Activated CD4-positive, CD25-positive, alpha-beta regulatory T cell treated with anti-CD3 and anti-CD28 coated beads, Interleukin-2, amount 50 U/mL, for 72 hours (primary cell): Measurements from ENCODE around the gene LCN12.
A peak's percentile ranks its signal among the peaks of the same experiment; 100 is the strongest.

Experiments
- DNase-seq: peaks from one replicate; pipeline ENCODE4 v3.0.0; 2021

LCN12 gene

GRCh38 chr9:136927343-136928271 is 24.5 kb upstream of the LCN12 start:
- DNase-seq, result no peak

GRCh38 chr9:136928591-136928990 is 23.5 kb upstream of the LCN12 start:
- no peak for DNase-seq

GRCh38 chr9:136930014-136930413 is 22.1 kb upstream of the LCN12 start:
- DNase-seq, result no peak

- DNase-seq, result no peak
Measured at GRCh38 chr9:136931611-136932130, 20.4 kb upstream of the LCN12 start.

GRCh38 chr9:136934277-136934676 is 17.8 kb upstream of the LCN12 start:
- DNase-seq, result no peak

DNA sequence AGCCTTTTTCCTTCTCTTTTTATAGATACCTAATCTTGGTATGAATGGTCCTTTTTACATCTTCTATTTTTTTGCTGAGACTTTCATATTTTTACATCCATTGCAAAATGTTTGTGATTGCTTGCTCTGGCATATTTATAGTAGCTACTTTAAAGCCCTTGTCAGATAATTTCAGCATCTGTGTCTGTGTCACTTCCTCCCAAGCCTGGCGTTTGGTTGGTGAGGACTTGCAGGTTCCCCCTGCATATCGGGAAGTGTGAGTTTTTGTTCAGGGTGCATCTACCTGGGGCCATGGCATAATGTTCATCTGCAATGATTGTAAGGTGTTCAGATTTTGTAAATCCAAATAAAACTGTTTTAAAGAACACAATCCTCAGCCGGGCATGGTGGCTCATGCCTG is 16.4 kb upstream of the LCN12 start:
- DNase-seq, result no peak

DNA sequence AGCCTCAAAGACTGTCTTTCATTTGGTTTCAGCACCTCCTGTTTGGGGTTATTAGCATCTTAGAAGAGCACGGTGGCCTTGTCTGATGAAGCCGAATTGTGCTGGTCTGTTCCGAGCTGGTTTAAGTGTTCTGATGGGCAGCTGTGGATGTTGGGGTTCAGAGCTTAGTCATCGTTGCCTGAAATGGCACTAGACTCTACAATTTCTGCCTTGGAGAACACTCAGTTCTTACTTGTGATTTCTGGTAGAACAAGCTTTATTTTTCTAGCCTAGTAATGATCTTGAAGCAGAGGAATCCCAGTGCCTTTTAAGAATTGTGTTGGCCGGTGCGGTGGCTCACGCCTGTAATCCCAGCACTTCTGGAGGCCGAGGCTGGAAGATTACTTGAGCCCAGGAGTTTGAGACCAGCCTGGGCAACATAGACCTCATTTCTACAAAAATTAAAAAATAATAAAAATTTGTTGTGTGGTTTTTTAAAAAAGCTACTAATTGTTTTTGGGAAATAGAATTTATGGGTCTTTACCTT is 15.4 kb upstream of the LCN12 start:
- no peak for DNase-seq

GRCh38 chr9:136937186-136938001 is 14.7 kb upstream of the LCN12 start:
- DNase-seq, result no peak

GRCh38 chr9:136939431-136939995 is 12.6 kb upstream of the LCN12 start:
- DNase-seq, result no peak

DNA sequence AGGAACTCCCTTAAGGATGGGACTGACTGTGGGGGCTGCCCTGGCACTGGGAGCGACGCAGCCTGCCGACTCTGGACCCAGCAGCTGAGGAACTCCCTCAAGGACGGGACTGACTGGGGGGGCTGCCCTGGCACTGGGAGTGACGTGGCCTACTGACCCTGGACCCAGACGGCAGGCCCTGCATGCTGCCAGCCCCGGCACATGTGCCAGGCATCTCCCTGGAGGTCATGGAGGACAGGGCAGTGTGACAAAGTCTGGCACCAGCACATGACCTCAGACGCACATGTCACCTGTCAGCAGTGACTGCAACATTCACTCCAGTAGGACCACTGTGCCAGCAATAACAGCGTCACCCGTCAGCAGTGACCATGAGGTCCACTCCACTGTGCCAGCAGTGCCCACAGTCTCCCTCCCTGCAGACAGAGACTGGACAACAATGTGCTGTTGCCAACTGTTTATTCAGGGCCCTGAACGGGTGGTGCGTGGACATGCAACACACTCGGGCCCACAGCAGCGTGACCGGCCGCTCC is 12.0 kb upstream of the LCN12 start:
- DNase-seq, result no peak

DNA sequence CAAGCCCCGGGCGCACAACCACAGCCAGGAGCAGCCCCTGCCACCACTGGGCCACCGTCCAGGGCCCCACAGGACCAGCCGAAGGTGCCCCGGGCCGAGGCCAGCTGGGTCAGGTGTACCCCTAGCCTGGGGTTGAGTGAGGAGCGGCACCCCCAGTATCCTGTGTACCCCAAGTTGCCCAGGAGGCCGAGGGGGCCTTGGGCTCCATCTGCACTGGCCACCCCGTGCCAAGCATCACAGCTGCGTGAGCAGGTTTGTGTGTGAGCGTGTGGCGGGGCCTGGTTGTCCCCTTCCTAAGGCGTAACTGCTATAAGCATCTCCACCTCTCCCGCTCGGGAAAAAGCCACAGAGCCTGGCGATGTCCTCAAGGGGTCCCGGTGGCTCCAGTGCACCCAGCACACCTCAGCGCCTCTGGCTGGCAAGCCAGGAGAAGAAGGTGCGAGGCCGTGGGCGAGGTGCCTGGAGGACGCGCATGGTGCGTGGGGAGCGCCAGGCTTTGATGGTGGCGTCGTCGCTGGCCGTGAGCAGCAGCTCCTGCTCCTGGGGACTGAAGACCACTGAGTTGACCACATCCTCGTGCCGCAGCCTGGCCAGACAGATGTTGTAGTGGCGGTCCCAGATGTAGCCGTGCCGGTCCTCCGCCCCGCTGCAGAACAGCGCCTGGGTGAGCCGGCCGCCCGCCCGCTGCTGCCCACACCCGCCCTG is 11.4 kb upstream of the LCN12 start:
- DNase-seq, result no peak

DNA sequence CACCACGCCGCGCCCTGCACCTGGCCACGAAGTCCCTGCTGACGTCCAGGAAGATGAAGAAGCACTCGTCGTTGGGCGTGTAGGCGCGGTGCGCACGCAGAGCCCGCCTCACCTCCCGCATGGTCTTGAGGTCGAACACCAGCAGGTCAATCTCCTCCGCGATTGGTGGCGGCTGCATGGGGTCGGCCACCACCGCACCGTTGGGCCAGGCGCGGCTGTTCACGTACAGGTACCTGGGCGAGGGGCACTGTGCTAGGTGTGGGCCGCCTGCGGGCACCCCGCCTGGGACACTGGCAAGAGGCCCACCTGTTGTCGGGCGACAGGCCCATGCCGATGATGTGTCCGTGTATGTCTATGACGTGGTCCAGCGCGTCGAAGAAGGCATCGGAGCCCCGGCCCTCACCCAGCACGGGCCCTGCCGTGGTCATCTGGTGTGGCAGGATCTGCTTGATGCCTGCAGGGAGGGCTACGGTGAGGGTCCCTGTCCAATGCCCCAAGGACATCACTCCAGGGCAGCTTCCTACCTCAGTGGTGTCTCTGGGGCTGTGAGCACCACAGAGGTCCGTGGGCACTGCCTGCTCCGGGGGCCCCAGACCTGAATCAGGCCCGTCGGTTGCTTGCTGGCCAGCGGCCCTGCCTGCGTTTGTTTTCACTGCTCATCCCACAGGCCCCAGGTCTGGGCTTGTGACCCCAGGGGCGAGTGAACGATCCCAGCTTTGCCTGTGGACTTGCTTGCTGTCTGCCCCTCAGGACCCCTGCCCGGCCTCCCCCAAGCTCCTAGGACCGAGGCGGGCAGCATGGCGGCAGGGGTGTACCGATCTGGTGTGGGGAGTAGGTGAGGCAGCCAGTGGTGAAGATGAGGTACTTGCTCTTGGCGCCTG is 10.6 kb upstream of the LCN12 start:
- DNase-seq, result no peak

- DNase-seq, result no peak
Measured at GRCh38 chr9:136942112-136942880, 9.8 kb upstream of the LCN12 start.

GRCh38 chr9:136942881-136943230 is 9.2 kb upstream of the LCN12 start:
- no peak for DNase-seq

- DNase-seq, result peak; percentile 64
Measured at GRCh38 chr9:136943291-136944211, 8.5 kb upstream of the LCN12 start.

- DNase-seq, result no peak
Measured at GRCh38 chr9:136944212-136944518, 7.9 kb upstream of the LCN12 start.

- peak; percentile 98 for DNase-seq
Measured at GRCh38 chr9:136944519-136945332, 7.3 kb upstream of the LCN12 start, which contains the start of the genes C8G and FBXW5. Gene C8G, plus strand, starts transcription at chr9:136945243. Its CDS starts 78 bp downstream, at chr9:136945321. Gene FBXW5, minus strand, starts transcription at chr9:136944738. Its CDS starts 655 bp downstream, at chr9:136944083.
